HepG2 (cell line): ENCODE measurements around the gene HNRNPA1. TPM values are rescaled to one million over a fixed set of nuclear protein-coding genes. Genes with fewer than 3 reads are reported as not detected.

Source experiments
- ARNTL ChIP-seq: sonication (generic); formaldehyde crosslinking; IDR thresholded peaks from 2 replicates; pipeline ENCODE4 v1.4.0; 2020; ENCODE audit warnings: mild to moderate bottlenecking, missing genetic modification reagents
- ATRX ChIP-seq: sonication (generic); formaldehyde crosslinking; IDR thresholded peaks from 2 replicates; pipeline ENCODE4 v1.4.0; 2020; ENCODE audit warnings: missing genetic modification reagents, borderline replicate concordance
- CEBPG ChIP-seq: IDR thresholded peaks from 2 replicates; pipeline ENCODE4 v1.6.1; 2016
- DNMT1 ChIP-seq: sonication (generic); formaldehyde crosslinking; IDR thresholded peaks from 2 replicates; pipeline ENCODE4 v1.5.1; 2020; ENCODE audit warnings: mild to moderate bottlenecking, missing genetic modification reagents
- FLYWCH1 ChIP-seq: sonication (generic); formaldehyde crosslinking; IDR thresholded peaks from 2 replicates; pipeline ENCODE4 v1.8.1; 2023; ENCODE audit warnings: mild to moderate bottlenecking, missing genetic modification reagents
- HBP1 ChIP-seq: IDR thresholded peaks from 2 replicates; pipeline ENCODE4 v1.6.1; 2016; ENCODE audit warnings: low read depth, control low read depth
- HES4 ChIP-seq: sonication (generic); formaldehyde crosslinking; IDR thresholded peaks from 2 replicates; pipeline ENCODE4 v1.9.0; 2021; ENCODE audit warnings: mild to moderate bottlenecking, missing genetic modification reagents, borderline replicate concordance
- HMGXB4 ChIP-seq, 2 experiments: sonication (generic) in 1 of 2; formaldehyde crosslinking in 1 of 2; IDR thresholded peaks; 2 replicates each; pipeline versions ENCODE4 v1.4.0 to v1.6.1; 2018 to 2020; ENCODE audit warnings: missing genetic modification reagents in 2 of 2, borderline replicate concordance in 1 of 2, low read depth in 1 of 2, mild to moderate bottlenecking in 1 of 2, missing biosample characterization in 1 of 2
- HOXA3 ChIP-seq: sonication (generic); formaldehyde crosslinking; IDR thresholded peaks from 2 replicates; pipeline ENCODE4 v1.5.0; 2020; ENCODE audit warnings: missing genetic modification reagents
- KLF6 ChIP-seq: IDR thresholded peaks from 2 replicates; pipeline ENCODE4 v1.8.0; 2016; ENCODE audit warnings: missing biosample characterization, missing genetic modification reagents
- NCOA1 ChIP-seq: sonication (generic); formaldehyde crosslinking; IDR thresholded peaks from 2 replicates; pipeline ENCODE4 v1.9.0; 2021; ENCODE audit warnings: missing genetic modification reagents
- SMAD3 ChIP-seq: sonication (generic); formaldehyde crosslinking; IDR thresholded peaks from 2 replicates; pipeline ENCODE4 v1.4.0; 2020; ENCODE audit warnings: missing genetic modification reagents
- SNAPC2 ChIP-seq: sonication (generic); formaldehyde crosslinking; IDR thresholded peaks from 2 replicates; pipeline ENCODE4 v1.8.1; 2022; ENCODE audit warnings: mild to moderate bottlenecking, missing genetic modification reagents
- TBX2 ChIP-seq: sonication (generic); formaldehyde crosslinking; IDR thresholded peaks from 2 replicates; pipeline ENCODE4 v1.5.0; 2020; ENCODE audit warnings: missing genetic modification reagents, mild to moderate bottlenecking, borderline replicate concordance
- YEATS4 ChIP-seq: sonication (generic); formaldehyde crosslinking; IDR thresholded peaks from 2 replicates; pipeline ENCODE4 v1.4.0; 2020; ENCODE audit warnings: missing genetic modification reagents, borderline replicate concordance
- ZBTB25 ChIP-seq: IDR thresholded peaks from 2 replicates; pipeline ENCODE4 v1.6.1; 2018; ENCODE audit warnings: missing genetic modification reagents
- ZC3H13 ChIP-seq: sonication (generic); formaldehyde crosslinking; IDR thresholded peaks from 2 replicates; pipeline ENCODE4 v1.8.1; 2023; ENCODE audit warnings: mild to moderate bottlenecking, missing genetic modification reagents, moderate library complexity
- ZKSCAN1 ChIP-seq: fragments of 150-350 bp; IDR thresholded peaks from 2 replicates; pipeline ENCODE4 v1.6.1; 2014; ENCODE audit warnings: low read length
- ZNF12 ChIP-seq: sonication (generic); formaldehyde crosslinking; IDR thresholded peaks from 2 replicates; pipeline ENCODE4 v1.5.0; 2020; ENCODE audit warnings: missing genetic modification reagents
- ZNF280D ChIP-seq: sonication (generic); formaldehyde crosslinking; IDR thresholded peaks from 2 replicates; pipeline ENCODE4 v1.5.1; 2020; ENCODE audit warnings: mild to moderate bottlenecking, missing genetic modification reagents
- ZNF639 ChIP-seq: conservative IDR thresholded peaks from 2 replicates; pipeline ENCODE4 v1.6.1; 2018; ENCODE audit warnings: missing genetic modification reagents
- ZNF672 ChIP-seq: sonication (generic); formaldehyde crosslinking; IDR thresholded peaks from 2 replicates; pipeline ENCODE4 v1.8.1; 2022; ENCODE audit warnings: missing genetic modification reagents
- ZNF83 ChIP-seq: sonication (generic); formaldehyde crosslinking; IDR thresholded peaks from 2 replicates; pipeline ENCODE4 v1.4.0; 2020; ENCODE audit warnings: missing genetic modification reagents, mild to moderate bottlenecking, borderline replicate concordance
- polyA plus RNA-seq, 8 experiments: library from polyadenylated mRNA; depleted of rRNA in 3 of 8; stranded (reverse) in 7 of 8; unstranded in 1 of 8; fragments of >200 nt; fragmentation: Illumina TruSeq in 4 of 8; extraction: Trizol in 4 of 8; gene quantifications; 2 replicates each; pipeline versions ENCODE4 v1.2.1 to v1.2.3, GENCODE V29; 2011 to 2016; ENCODE audit warnings: low read depth in 4 of 8, missing spikeins in 1 of 8, mixed read lengths in 1 of 8; ENCODE audit not compliant: insufficient read depth in 1 of 8
- total RNA-seq, 5 experiments: library from RNA; depleted of rRNA; stranded (reverse); fragments of >200 nt; fragmentation: Illumina TruSeq; extraction: Trizol; gene quantifications; 2 replicates each; pipeline ENCODE4 v1.2.3, GENCODE V29; 2016; ENCODE audit warnings: low read depth in 1 of 5

The HNRNPA1 gene
- total and polyA plus RNA-seq, 2 of the 13 experiments (the other 11 are each of a cell fraction or from before 2014, with no cell fraction given), result 535 to 1,820 TPM

GRCh38 chr12:54301428-54302048 lies 21.0 kb downstream of the HNRNPA1 start (continued):
- no peak for TF ChIP-seq ZNF280D (CRISPR knock-in tag)
- TF ChIP-seq CEBPG (CRISPR knock-in tag), result no peak
- no peak for TF ChIP-seq ARNTL (CRISPR knock-in tag)
- TF ChIP-seq ZBTB25, result no peak
- no peak for TF ChIP-seq HMGXB4 (CRISPR knock-in tag; IDR thresholded peaks at IDR 0.05; ENCODE audit: borderline replicate concordance in 1 of 2, low read depth in 1 of 2)
- TF ChIP-seq HBP1, result no peak
- no peak for TF ChIP-seq ATRX (CRISPR knock-in tag)
- no peak for TF ChIP-seq SMAD3 (CRISPR knock-in tag)
- no peak for TF ChIP-seq SNAPC2 (CRISPR knock-in tag)
- no peak for TF ChIP-seq HES4
- TF ChIP-seq ZC3H13 (CRISPR knock-in tag), result no peak
- no peak for TF ChIP-seq ZNF672 (CRISPR knock-in tag)
- no peak for TF ChIP-seq ZKSCAN1
- no peak for TF ChIP-seq DNMT1 (CRISPR knock-in tag)
- TF ChIP-seq NCOA1, result no peak
- TF ChIP-seq FLYWCH1 (CRISPR knock-in tag), result no peak
- no peak for TF ChIP-seq YEATS4 (CRISPR knock-in tag)
- no peak for TF ChIP-seq ZNF83
- TF ChIP-seq TBX2, result peak; percentile 60; the same call in 1 of the 2 replicates
- TF ChIP-seq KLF6 (CRISPR knock-in tag), result no peak
- no peak for TF ChIP-seq ZNF12 (CRISPR knock-in tag)
- no peak; the same call in 1 of the 2 replicates for TF ChIP-seq HOXA3 (CRISPR knock-in tag)
- TF ChIP-seq ZNF639 (CRISPR knock-in tag), result no peak
